ENCODE measurements around the gene ADGRE2.

DNA sequence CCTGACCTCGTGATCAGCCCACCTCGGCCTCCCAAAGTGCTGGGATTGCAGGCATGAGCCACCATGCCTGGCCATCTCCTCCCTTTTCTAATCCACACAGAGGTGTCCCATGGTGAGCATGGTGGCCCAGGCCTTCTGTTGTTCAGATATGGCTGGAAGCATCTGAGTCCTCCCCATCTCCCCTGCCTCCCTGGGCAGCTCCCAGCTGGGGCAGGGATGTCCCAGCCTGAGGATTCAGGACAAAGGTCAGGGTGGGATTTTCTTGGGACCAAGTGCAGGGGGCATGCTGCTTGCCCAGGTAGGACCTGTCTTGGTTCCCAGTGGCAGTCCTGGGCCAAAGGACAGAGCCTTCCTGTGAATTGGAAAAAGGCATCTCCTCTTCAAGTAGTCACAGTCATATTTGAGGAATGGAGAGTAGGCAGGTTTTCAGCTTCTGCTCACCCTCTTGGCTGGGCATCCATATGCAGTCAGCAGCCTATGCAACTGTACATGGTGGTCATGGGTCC lies 10.8 kb downstream of the ADGRE2 start:
- no peak for TF ChIP-seq CTCF (IDR thresholded peaks at IDR 0.05)
- TF ChIP-seq POLR2AphosphoS5 (IDR thresholded peaks at IDR 0.05; ENCODE audit: insufficient read depth in 1 of 2, low read depth in 1 of 2) = no peak

Measured in vagina (tissue), 2 donors.